SKM-1 (cell line): ENCODE data around the gene TMEM131.

Experiments used
- DNase-seq: peaks from one replicate; lab custom pipeline; 2025; ENCODE audit not compliant: unreplicated experiment; lab: John Stamatoyannopoulos, UW

TMEM131 gene

DNA sequence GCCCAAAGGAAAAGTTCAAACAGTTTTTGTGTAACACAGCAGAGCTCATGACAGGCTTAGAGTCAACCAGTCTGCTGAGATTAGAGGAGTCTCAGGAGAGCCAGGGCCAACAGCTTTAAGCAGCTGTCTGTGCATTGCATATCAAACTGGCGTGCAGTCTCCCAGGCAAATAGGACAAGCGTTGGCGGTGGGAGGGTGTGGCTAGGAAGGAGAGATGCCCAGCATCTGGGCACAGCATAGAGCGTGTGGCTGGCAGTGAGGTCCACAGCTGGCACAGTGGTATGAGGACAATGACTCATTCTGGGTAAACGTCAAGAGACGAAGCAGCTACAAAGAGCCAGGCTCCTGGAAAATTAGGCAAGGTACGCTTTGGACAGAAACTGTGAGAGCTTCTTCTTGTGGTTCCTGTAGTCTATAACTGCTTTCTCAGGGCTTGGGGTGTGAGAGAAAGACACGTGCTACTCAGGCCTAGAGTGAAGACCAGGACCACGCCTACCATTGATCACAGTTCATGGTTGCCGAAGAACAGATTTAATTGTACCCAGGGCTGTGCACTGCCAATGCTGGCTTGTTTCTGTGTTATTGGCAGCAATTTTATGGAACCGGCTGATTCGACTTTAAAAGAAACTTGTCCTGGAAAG lies 267.5 kb downstream of the TMEM131 start:
- no peak for DNase-seq

DNA sequence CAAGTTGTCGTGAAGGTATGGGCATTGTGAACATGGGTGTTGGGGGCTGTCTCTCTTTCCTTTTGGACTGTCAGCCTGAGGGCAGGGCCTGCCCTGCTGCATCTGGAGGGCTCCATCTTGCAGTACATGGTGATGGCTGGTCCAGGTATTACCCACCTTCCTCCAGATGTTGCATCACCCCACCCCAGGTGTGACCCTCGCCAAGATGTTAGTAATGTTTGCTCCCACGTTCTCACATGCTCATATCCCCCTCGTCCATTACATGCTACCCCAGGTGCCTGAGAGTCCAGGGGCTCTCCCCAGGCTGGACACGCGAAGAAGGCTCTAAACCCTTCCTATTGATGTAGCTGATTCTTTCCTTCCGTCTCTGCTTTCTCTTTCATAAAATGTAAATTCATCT lies 268.5 kb downstream of the TMEM131 start:
- no peak for DNase-seq

- no peak for DNase-seq
Measured at GRCh38 chr2:97726261-97727064, 269.3 kb downstream of the TMEM131 start.

- DNase-seq = no peak
Measured at GRCh38 chr2:97724946-97725688, 270.6 kb downstream of the TMEM131 start.

DNA sequence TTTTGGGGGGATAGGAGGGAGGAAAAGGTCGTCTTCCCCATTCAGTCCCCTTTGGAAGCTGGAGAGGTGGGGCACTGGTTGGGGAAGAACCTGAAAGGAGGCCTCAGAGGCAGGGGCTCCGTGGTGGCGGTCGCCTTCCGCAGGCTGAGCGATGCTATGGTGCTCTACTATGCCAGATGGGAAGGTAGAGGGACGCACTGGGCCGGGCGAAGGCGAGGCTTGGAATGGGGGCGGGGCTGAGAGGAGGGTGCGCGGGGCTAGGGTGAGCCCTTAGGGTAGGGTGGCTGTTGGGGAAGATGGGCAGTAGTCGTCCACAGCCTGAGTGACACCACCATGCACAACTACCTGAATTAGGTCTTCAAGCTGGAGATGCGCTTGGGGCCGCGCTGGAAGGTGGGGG lies 271.2 kb downstream of the TMEM131 start:
- no peak for DNase-seq

GRCh38 chr2:97724073-97724410 lies 271.7 kb downstream of the TMEM131 start:
- DNase-seq = no peak

GRCh38 chr2:97723156-97724072 lies 272.3 kb downstream of the TMEM131 start:
- no peak for DNase-seq

GRCh38 chr2:97722227-97722626 lies 273.5 kb downstream of the TMEM131 start:
- DNase-seq = no peak

GRCh38 chr2:97720746-97721145 lies 275.0 kb downstream of the TMEM131 start:
- DNase-seq = no peak

- no peak for DNase-seq
Measured at GRCh38 chr2:97719362-97720155, 276.2 kb downstream of the TMEM131 start.

DNA sequence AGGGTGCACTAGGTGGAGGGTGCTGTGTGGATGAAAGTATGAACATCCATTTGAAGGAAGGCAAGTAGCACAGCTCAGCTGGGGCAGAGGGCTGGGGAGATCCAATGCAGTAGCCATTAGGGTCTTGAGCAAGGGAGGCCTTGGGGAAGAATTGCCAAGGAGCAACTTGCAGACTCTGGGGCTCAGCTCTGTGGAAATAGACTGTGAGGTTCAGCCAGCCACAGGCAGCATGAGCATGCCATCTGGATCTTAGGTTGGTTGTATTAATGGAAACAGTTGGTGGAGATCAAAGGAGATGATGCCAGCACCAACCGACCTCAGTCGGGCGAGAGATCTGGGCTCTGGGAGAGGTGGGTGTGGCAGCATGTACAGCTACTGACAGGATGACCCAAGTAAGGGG lies 276.8 kb downstream of the TMEM131 start:
- DNase-seq = no peak

DNA sequence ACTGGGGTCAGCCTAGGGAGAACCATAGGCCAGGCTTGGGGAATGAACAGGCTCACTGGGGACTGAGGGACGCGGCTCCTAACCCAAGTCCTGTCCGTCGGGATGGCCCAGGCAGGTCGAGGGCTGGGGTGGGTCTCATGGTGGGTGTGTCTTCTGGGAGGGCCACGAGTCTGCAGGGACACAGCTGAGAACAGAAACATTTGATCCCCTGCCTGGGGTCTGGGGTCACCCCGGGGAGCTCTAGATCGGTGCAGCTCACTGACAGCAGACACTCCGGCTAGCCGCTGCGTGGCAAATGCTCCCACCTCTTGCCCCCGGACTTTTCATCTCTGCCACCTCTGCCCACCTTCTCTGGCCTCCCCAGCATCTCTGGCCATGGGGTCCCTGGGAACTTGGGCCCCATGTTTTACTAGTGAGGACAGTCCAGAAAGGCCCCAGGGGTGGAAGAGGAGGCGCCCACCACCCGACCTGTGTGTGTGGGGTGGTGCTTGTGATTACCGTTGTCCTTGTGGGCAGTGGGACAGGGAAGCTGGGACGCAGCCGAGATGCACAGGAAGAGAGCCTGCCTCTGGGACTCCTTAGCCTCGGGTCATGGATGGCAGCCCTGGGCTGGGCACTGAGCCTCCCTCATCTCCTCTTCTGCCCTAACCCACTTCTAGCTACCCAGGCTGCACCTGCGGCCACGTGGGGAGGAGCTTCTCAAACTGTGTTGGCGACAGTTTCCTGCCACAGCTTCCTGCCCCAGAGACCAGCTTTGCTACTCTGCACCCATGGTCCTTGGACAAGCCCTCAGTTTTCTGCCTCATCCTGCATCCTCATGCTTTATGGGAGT lies 277.5 kb downstream of the TMEM131 start:
- no peak for DNase-seq

- DNase-seq = no peak
Measured at GRCh38 chr2:97717613-97717995, 278.1 kb downstream of the TMEM131 start.

DNA sequence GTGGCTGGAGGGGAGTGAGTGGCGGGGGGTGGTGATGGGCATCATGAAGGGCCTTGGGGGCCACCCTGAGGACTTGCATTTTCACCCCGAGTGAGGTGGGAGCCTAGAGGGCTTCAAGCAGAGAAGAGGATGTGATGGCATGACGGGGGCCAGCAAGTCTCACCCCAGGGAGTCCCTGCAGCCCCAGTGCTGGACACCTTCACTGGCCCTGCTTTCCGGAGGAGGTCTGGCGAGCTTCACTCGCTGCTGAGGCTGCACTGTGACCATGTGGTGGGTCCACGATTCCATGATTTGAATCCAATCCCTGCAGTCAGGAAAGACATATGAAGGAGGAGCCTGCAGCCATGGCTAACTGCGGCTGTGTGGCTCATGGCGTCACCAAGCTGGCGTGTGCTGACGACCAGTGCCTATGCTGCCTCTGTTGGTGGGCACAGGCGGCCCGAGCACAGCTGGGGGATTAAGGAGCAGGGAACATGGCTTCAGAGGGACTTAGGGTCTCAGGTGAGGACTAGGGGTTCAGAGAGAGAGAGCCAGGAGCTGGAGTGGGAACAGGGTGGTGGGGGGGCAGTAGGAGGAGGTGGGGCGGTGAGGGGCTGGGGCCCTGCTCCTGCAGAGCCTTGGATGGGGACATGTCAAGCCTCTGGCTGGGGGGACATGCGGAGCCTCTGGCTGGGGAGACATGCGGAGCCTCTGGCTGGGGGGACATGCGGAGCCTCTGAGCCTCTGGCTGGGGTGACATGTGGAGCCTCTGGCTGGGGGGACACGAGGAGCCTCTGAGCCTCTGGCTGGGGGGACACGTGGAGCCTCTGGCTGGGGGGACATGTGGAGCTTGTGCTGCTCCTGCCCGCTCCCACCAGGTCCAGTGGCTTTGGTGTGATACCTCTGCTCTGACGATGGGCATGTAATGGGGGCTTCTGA lies 278.8 kb downstream of the TMEM131 start:
- no peak for DNase-seq

DNA sequence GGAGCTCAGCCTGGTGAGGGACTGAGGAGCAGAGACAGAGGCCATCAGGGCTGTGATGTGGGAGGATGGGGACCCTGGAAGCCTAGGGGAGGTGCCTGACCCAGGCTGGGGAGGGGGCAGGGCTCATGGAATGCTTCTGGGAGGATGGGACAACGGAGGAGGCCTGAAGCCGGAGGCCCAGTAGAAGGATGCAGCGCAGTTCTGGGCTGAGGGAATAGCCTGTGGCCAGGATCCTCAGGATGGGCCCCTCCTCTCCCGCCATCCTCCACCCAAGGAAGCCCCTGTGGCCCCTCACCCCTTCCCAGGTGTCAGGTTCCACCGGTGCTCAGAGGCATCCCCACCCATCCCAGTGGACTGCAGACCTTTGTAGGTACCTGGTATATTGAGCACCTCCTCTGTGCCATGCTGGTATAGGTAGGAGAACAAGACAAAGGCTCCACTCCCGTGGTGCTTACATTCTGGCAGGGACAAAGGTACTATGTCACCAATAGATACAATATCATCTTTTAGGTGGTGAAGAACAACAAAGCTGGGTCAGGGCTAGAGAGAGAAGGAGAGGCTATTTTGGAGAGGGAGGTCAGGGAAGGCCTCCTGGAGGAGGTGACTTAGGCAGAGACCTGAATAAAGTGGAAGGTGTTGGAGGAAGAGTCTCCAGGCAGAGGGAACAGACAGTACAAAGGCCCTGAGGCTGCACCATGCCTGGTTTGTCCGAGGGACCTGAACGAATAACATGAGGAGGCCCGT lies 279.6 kb downstream of the TMEM131 start:
- no peak for DNase-seq

DNA sequence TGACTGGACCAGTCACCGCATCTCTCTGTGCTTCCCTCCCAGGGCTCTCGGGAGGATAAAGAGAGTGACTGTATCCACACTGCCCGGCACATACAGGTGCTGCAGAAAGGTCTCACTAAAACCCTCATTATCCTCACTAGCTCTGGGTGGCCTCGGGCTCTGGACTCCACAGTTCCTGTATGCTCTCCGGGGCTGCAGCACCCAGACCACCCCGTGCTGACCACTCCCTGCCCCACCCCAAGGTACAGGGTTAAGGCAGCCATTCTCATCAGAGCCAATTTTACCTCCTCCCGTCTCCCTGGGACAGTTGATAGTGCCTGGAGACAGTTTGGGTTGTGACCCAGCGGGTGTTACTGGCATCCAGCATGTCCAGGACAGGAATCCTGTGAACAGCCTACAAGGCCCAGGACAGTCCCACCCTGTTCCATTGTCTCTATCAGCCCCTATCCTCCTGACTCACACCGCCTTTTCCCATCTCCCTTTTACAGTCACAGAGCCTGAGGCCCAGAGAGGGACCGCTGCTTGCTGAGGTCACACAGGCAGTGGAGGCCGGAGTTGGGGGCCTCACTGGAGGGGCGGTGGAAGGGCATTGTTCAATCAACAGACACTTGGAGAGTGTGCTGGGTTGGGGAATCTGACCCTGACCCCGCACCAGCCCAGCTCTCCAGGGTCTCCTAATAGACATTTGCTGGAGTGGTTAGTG lies 280.6 kb downstream of the TMEM131 start:
- DNase-seq = no peak
